GM12892 (cell line): ENCODE measurements around the gene CHD5.

Experiments
- POLR2A ChIP-seq: IDR thresholded peaks from 2 replicates; pipeline ENCODE4 v1.6.1; 2011; ENCODE audit warnings: low read depth, low read length, control low read depth
- POLR2AphosphoS5 ChIP-seq: IDR thresholded peaks from 2 replicates; pipeline ENCODE4 v1.6.1; 2011; ENCODE audit warnings: low read depth, low read length, control low read depth
- TAF1 ChIP-seq: IDR thresholded peaks from 2 replicates; pipeline ENCODE4 v1.6.1; 2011; ENCODE audit warnings: low read depth, mild to moderate bottlenecking, control low read depth, low read length, borderline replicate concordance

DNA sequence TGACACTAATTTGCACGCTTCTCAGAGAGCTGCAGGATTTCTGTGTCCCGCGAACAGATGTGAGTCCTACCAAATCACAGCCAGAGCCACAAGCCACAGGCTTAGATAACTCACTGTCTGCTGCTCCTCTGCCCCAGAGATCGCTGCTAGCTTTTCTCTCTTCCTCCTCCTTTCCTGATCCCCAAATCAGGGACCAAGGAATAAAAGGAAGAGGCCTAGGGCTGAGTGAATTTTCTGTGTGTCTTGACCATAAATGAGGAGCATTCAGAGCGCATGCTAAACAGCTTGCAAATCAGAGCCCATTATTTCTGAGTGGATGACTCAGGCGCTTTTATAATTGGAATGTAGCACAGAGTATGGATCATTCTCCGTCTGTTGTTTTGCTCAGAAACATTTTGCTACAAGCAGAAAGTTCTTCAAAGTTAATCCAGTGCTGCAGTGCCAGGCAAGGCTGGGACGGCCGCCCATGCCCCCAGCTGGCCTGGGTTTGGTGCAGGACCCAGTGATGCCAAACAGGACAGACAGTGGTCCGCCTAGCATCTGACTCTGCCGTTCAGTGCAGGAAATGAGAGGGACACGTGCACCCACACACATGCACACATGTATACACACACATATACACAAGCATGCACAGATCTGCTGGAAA is 96.2 kb downstream of the CHD5 start:
- no peak for TF ChIP-seq POLR2A
- no peak for TF ChIP-seq TAF1
- no peak for TF ChIP-seq POLR2AphosphoS5
